Activated CD4-positive, alpha-beta memory T cell treated with anti-CD3 and anti-CD28 coated beads, Interleukin-2, amount 10 ng/mL, durations not matched to agents 7 days and 5 days (primary cell): ENCODE measurements around the gene UMOD. TPM values are rescaled to one million over a fixed set of nuclear protein-coding genes. Genes with fewer than 3 reads are reported as not detected.
"Not testable (repeated sequence)": the region's sequence is repeated elsewhere in the genome, so short reads cannot be mapped to it uniquely, and the experiment has no call there.

Experiments
- CTCF ChIA-PET: fragments of 350-600 bp; sonication (Branson Sonifier 250); formaldehyde crosslinking; loops from one replicate; lab custom pipeline; 2021; ENCODE audit warnings: antibody characterized with exemption, inconsistent platforms; lab: Charles Lee
- POLR2A ChIA-PET: fragments of 350-600 bp; sonication (Branson Sonifier 250); formaldehyde crosslinking; loops from one replicate; lab custom pipeline; 2021; ENCODE audit warnings: antibody characterized with exemption; lab: Charles Lee
- DNase-seq: peaks from one replicate; pipeline ENCODE4 v3.0.0-alpha.2; 2020
- H3K27ac Mint-ChIP-seq: one replicate; pipeline ENCODE4 v1.8.0; 2021; ENCODE audit warnings: mild to moderate bottlenecking, mixed read lengths
- H3K27me3 Mint-ChIP-seq: one replicate; pipeline ENCODE4 v1.8.0; 2021; ENCODE audit warnings: mixed read lengths
- H3K36me3 Mint-ChIP-seq: one replicate; pipeline ENCODE4 v1.8.0; 2021; ENCODE audit warnings: low read depth, mixed read lengths
- H3K4me1 Mint-ChIP-seq: one replicate; pipeline ENCODE4 v1.8.0; 2021; ENCODE audit warnings: mixed read lengths
- H3K4me3 Mint-ChIP-seq: one replicate; pipeline ENCODE4 v1.8.0; 2021; ENCODE audit warnings: mild to moderate bottlenecking, mixed read lengths
- H3K9me3 Mint-ChIP-seq: one replicate; pipeline ENCODE4 v1.8.0; 2021; ENCODE audit warnings: mixed read lengths
- total RNA-seq, 2 experiments: library from RNA; stranded (reverse); gene quantifications; one replicate each; pipeline ENCODE4 v1.2.3, GENCODE V29; 2021

UMOD gene
- total RNA-seq, 2 experiments from 2014 or later = not detected

DNA sequence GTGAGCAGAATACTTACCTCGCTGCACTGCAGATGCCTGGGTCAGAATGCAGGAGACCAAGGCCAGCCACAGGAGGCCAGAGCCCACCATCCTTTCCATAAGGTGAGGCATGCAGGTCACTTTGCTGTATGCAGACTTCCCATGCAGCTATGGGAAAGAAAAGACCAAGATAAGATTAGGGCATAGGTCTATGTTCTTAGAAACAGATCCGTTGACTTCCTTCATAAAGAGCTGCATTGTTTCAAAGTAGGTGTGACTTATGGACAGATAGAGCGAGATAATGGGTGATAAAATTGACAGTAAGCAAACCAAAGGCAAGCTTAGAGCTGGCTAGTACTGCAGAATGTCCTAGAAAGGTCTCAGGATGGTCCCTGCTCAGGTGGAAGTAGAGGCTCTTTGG, 26.2 kb downstream of the UMOD start:
- DNase-seq = no peak
- CTCF ChIA-PET = no interaction called here
- POLR2A ChIA-PET = no interaction called here
- Mint-ChIP-seq H3K27ac (no peak overlapping the region), H3K27me3 (no peaks in the 10 kb centered on the region), H3K9me3 (no peaks in the 10 kb centered on the region), H3K4me1 (no peaks in the 10 kb centered on the region), H3K4me3 (no peak overlapping the region), H3K36me3 (no peaks in the 10 kb centered on the region)

DNA sequence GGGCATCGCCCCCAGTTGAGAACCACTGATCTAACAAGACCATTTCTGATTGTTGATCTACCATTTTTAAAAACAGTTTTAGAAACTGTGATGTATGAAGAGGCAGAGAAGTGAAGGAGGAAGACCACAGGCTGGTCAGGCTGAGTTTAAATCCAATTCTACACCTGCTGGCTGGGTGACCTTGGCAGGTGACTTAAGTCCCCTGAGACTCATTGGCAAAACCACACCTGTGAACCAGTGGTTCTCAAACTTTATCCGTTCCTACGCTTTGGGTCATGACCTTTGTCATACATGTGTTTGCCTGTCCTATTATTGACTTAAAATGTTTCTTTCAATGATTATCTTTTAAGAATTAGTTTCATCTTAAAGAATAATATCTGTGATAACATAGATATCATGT, 27.5 kb downstream of the UMOD start:
- H3K4me1 Mint-ChIP-seq = no peaks in the 10 kb centered on the region
- H3K9me3 Mint-ChIP-seq = no peaks in the 10 kb centered on the region
- CTCF ChIA-PET = no interaction called here
- no peak for DNase-seq
- H3K4me3 Mint-ChIP-seq = no peak overlapping the region
- POLR2A ChIA-PET = no interaction called here
- no peaks in the 10 kb centered on the region for H3K36me3 Mint-ChIP-seq
- H3K27me3 Mint-ChIP-seq = no peaks in the 10 kb centered on the region
- no peak overlapping the region for H3K27ac Mint-ChIP-seq

DNA sequence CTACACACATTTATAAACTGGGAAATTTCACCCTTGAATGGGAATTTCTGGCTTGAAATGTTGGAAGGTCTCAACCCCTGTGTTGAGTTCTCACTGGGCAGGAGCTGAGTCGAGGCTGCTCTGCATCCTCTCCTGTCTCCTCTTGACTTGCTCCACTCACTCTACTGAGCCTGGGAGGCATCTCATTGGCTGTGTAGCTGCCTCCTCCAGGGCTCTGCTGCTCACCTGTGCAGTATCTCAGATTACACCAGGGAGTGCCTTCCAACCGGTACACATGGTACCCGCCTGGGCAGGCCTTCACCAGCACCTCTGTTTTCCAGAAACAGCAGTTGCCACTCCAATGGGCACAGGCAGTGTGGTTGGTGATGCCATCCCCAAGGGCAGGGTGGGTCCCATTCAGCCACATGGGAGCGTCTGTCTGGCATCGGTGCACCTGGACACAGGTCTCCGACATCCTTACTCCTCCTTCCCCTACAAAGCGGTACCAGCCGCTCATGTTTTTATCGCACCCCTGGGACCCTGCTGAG, 28.9 kb downstream of the UMOD start:
- Mint-ChIP-seq H3K27me3 (no peaks in the 10 kb centered on the region), H3K4me3 (no peak overlapping the region), H3K9me3 (no peaks in the 10 kb centered on the region), H3K4me1 (no peaks in the 10 kb centered on the region), H3K36me3 (no peaks in the 10 kb centered on the region), H3K27ac (no peak overlapping the region)
- no peak for DNase-seq
- ChIA-PET POLR2A (no interaction called here), CTCF (no interaction called here)

- Mint-ChIP-seq H3K27ac (no peak overlapping the region), H3K9me3 (no peaks in the 10 kb centered on the region), H3K4me1 (no peaks in the 10 kb centered on the region), H3K27me3 (no peaks in the 10 kb centered on the region), H3K4me3 (no peak overlapping the region), H3K36me3 (no peaks in the 10 kb centered on the region)
- no peak for DNase-seq
- ChIA-PET CTCF (no interaction called here), POLR2A (no interaction called here)
Observed at GRCh38 chr16:20322696-20323095, 29.8 kb downstream of the UMOD start.

- Mint-ChIP-seq H3K27me3 (no peaks in the 10 kb centered on the region), H3K4me1 (no peaks in the 10 kb centered on the region), H3K9me3 (no peaks in the 10 kb centered on the region), H3K27ac (no peak overlapping the region), H3K4me3 (no peak overlapping the region), H3K36me3 (no peaks in the 10 kb centered on the region)
- CTCF ChIA-PET = no interaction called here
- no peak for DNase-seq
- POLR2A ChIA-PET = no interaction called here
Observed at GRCh38 chr16:20321671-20322070, 30.8 kb downstream of the UMOD start.

- H3K9me3 Mint-ChIP-seq, H3K36me3 Mint-ChIP-seq, H3K4me1 Mint-ChIP-seq, H3K4me3 Mint-ChIP-seq, CTCF ChIA-PET, DNase-seq, H3K27ac Mint-ChIP-seq, H3K27me3 Mint-ChIP-seq, POLR2A ChIA-PET: not testable (repeated sequence)
Observed at GRCh38 chr16:20321051-20321450, 31.5 kb downstream of the UMOD start.

GRCh38 chr16:20320592-20320991, 31.9 kb downstream of the UMOD start:
- Mint-ChIP-seq H3K4me1 (no peaks in the 10 kb centered on the region), H3K9me3 (no peaks in the 10 kb centered on the region), H3K4me3 (no peak overlapping the region), H3K27me3 (no peaks in the 10 kb centered on the region), H3K36me3 (no peaks in the 10 kb centered on the region), H3K27ac (no peak overlapping the region)
- no peak for DNase-seq
- POLR2A ChIA-PET = no interaction called here
- CTCF ChIA-PET = no interaction called here

GRCh38 chr16:20320178-20320577, 32.3 kb downstream of the UMOD start:
- H3K9me3 Mint-ChIP-seq = no peaks in the 10 kb centered on the region
- H3K4me3 Mint-ChIP-seq = no peak overlapping the region
- no peak for DNase-seq
- H3K36me3 Mint-ChIP-seq = no peaks in the 10 kb centered on the region
- H3K27me3 Mint-ChIP-seq = no peaks in the 10 kb centered on the region
- ChIA-PET CTCF (no interaction called here), POLR2A (no interaction called here)
- H3K27ac Mint-ChIP-seq = no peak overlapping the region
- H3K4me1 Mint-ChIP-seq = no peaks in the 10 kb centered on the region

- no peaks in the 10 kb centered on the region for H3K36me3 Mint-ChIP-seq
- no peaks in the 10 kb centered on the region for H3K27me3 Mint-ChIP-seq
- ChIA-PET POLR2A (no interaction called here), CTCF (no interaction called here)
- H3K27ac Mint-ChIP-seq = no peak overlapping the region
- DNase-seq = no peak
- no peak overlapping the region for H3K4me3 Mint-ChIP-seq
- no peaks in the 10 kb centered on the region for H3K9me3 Mint-ChIP-seq
- H3K4me1 Mint-ChIP-seq = no peaks in the 10 kb centered on the region
Observed at GRCh38 chr16:20319406-20319805, 33.1 kb downstream of the UMOD start.

DNA sequence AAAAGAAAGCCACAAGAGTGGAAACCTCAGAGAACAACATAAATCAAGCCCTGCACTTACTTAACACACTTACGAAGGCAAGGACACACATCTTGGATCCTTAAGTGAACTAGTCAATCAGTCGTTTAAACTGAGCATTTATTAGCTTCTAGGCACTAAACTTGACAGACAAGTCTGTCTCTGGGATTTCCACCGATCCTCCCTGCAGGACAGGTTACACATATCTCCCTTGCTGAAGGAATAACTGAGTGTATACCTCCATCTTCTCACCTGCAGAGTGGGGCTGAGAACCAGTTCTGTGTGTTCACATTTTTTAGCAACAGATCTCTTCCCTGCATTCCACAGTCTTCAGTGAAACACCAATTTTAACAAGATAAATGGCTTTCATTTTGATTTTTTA, 34.1 kb downstream of the UMOD start:
- no peaks in the 10 kb centered on the region for H3K4me1 Mint-ChIP-seq
- H3K9me3 Mint-ChIP-seq = no peaks in the 10 kb centered on the region
- H3K27ac Mint-ChIP-seq = no peak overlapping the region
- H3K36me3 Mint-ChIP-seq = no peaks in the 10 kb centered on the region
- H3K4me3 Mint-ChIP-seq = no peak overlapping the region
- H3K27me3 Mint-ChIP-seq = no peaks in the 10 kb centered on the region
- ChIA-PET CTCF (no interaction called here), POLR2A (no interaction called here)
- DNase-seq = no peak

DNA sequence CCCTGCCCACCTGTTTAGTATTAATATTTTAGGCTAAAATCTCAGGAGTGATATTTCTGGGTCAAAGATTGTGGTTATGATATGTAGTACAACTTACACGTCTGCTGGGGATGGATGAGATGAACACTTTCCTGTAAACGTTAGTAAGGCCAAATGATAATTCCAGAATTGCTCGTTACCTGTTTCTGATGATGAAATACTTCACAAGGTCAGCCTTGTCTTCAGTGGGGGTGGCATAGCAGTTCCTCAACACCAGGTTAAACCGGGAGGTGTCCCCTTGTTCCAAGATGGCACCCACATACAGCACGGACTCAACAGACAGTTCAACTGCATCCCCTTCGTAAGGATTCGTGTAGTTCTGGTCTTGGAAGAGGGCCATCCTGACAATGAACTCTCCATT, 34.5 kb downstream of the UMOD start:
- DNase-seq = no peak
- no peaks in the 10 kb centered on the region for H3K4me1 Mint-ChIP-seq
- H3K36me3 Mint-ChIP-seq = no peaks in the 10 kb centered on the region
- no peak overlapping the region for H3K27ac Mint-ChIP-seq
- no peak overlapping the region for H3K4me3 Mint-ChIP-seq
- ChIA-PET CTCF (no interaction called here), POLR2A (no interaction called here)
- no peaks in the 10 kb centered on the region for H3K27me3 Mint-ChIP-seq
- no peaks in the 10 kb centered on the region for H3K9me3 Mint-ChIP-seq

DNA sequence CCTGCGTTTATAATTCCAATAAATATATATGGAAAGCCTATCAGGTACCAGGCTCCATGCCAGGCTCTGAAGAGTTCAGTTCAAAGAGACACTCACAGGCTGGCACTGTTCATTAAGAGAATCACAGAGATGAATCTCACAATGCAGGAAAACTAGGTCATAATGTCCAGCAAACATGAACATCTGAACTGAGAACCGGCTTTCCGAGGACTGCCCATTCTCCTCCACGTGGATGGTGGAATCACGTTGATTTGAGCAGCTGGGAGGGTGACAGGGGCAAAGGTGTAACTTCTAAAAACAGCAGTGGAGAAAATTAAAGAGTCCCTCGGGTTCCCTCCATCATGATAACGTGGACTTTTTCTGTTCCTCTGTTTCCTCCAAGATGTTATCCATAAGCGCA, 35.4 kb downstream of the UMOD start:
- Mint-ChIP-seq H3K4me3 (no peak overlapping the region), H3K27ac (no peak overlapping the region), H3K4me1 (no peaks in the 10 kb centered on the region), H3K36me3 (no peaks in the 10 kb centered on the region), H3K9me3 (no peaks in the 10 kb centered on the region), H3K27me3 (no peaks in the 10 kb centered on the region)
- DNase-seq = no peak
- POLR2A ChIA-PET = no interaction called here
- CTCF ChIA-PET = interaction anchor here (0.6 kb wide), 1 partner anchor 317 kb away, joined by 3 read pairs; no protein-coding TSS in a partner anchor

DNA sequence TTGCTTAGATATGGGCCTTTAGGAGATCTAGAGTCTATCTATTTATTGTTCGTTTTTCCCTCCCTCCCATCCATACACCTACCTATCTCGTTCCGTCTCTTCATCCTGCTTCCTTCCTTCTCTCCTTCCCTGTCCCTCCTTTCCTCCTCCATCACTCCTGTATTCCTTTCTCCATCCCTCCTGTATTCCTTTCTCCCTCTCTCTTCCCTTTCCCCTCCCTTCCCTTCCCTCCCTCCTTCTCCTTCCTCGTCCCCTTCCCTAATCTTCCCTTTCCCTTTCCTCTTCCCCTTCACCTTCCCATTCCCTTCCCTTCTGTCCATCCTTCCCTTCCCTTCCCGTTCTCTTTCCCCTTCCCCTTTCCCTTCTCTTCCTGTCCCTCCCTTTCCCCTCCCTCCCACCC, 35.8 kb downstream of the UMOD start:
- no peak for DNase-seq
- Mint-ChIP-seq H3K27me3 (no peaks in the 10 kb centered on the region), H3K4me1 (no peaks in the 10 kb centered on the region), H3K9me3 (no peaks in the 10 kb centered on the region), H3K4me3 (no peak overlapping the region), H3K36me3 (no peaks in the 10 kb centered on the region), H3K27ac (no peak overlapping the region)
- CTCF ChIA-PET = interaction anchor here (0.6 kb wide), 1 partner anchor 316 kb away, joined by 3 read pairs; no protein-coding TSS in a partner anchor
- POLR2A ChIA-PET = no interaction called here

DNA sequence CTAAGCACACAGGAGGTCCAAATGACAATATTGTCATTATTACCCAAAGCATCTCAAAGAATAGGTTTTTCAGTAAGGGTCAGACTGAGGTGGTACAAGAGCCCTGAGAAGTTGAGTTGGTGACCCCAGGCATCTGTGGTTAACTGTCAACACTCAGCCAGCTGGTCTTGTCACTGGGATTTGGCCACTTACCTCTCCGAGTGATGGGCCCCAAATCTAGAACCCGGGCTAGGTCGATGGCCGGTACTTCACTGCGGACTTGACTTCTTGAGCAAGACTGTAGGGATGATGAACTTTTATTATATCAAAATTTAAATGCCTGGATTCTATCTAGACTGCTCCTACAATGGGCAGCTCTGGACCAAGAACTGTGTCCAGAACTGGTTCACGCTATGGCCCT, 36.8 kb downstream of the UMOD start:
- H3K4me3 Mint-ChIP-seq = no peak overlapping the region
- ChIA-PET POLR2A (no interaction called here), CTCF (interaction anchor here (1.4 kb wide), 1 partner anchor 15 kb away, joined by 3 read pairs; no protein-coding TSS in a partner anchor)
- no peak overlapping the region for H3K27ac Mint-ChIP-seq
- H3K36me3 Mint-ChIP-seq = no peaks in the 10 kb centered on the region
- H3K9me3 Mint-ChIP-seq = no peaks in the 10 kb centered on the region
- no peak for DNase-seq
- no peaks in the 10 kb centered on the region for H3K4me1 Mint-ChIP-seq
- no peaks in the 10 kb centered on the region for H3K27me3 Mint-ChIP-seq
